HCT116 (cell line): ENCODE measurements around the gene MAP6D1.
"Not testable (repeated sequence)": the region's sequence is repeated elsewhere in the genome, so short reads cannot be mapped to it uniquely, and the experiment has no call there.

ENCODE experiments used
- EZH2 ChIP-seq: fragments of 200-600 bp; sonication (generic); IDR thresholded peaks from 2 replicates; pipeline ENCODE4 v1.6.1; 2017; ENCODE audit warnings: antibody characterized with exemption, mixed run types
- POLR2A ChIP-seq: IDR thresholded peaks from 2 replicates; pipeline ENCODE4 v1.7.0; 2011; ENCODE audit warnings: borderline replicate concordance; ENCODE audit not compliant: insufficient read depth, insufficient read length; ENCODE audit errors: extremely low read depth
- TF ChIP-seq, protein P1 (sequence below): IDR thresholded peaks from 2 replicates; pipeline ENCODE4 v1.6.1; 2012
- TF ChIP-seq, protein P2 (sequence below): IDR thresholded peaks from 2 replicates; pipeline ENCODE4 v1.6.1; 2012; ENCODE audit warnings: low read depth

DNA sequence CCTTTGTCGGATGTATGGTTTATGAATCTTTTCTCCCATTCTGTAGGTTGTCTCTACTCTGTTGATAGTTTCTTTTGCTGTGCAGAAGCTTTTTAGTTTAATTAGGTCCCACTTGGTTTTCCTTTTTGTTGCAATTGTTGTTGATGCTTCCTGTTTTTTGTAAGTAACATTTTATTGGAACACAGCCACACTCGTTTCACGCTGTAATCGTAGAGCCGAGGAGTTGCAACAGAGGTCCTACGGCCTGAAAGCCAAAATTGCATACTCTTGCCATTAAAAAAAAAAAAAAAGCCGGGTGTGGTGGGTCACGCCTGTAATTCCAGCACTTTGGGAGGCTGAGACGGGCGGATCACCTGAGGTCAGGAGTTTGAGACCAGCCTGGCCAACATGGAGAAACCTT is 40.9 kb downstream of the MAP6D1 start:
- TF ChIP-seq, protein P1, sequence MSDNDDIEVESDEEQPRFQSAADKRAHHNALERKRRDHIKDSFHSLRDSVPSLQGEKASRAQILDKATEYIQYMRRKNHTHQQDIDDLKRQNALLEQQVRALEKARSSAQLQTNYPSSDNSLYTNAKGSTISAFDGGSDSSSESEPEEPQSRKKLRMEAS: not testable (repeated sequence)
- TF ChIP-seq, protein P2, sequence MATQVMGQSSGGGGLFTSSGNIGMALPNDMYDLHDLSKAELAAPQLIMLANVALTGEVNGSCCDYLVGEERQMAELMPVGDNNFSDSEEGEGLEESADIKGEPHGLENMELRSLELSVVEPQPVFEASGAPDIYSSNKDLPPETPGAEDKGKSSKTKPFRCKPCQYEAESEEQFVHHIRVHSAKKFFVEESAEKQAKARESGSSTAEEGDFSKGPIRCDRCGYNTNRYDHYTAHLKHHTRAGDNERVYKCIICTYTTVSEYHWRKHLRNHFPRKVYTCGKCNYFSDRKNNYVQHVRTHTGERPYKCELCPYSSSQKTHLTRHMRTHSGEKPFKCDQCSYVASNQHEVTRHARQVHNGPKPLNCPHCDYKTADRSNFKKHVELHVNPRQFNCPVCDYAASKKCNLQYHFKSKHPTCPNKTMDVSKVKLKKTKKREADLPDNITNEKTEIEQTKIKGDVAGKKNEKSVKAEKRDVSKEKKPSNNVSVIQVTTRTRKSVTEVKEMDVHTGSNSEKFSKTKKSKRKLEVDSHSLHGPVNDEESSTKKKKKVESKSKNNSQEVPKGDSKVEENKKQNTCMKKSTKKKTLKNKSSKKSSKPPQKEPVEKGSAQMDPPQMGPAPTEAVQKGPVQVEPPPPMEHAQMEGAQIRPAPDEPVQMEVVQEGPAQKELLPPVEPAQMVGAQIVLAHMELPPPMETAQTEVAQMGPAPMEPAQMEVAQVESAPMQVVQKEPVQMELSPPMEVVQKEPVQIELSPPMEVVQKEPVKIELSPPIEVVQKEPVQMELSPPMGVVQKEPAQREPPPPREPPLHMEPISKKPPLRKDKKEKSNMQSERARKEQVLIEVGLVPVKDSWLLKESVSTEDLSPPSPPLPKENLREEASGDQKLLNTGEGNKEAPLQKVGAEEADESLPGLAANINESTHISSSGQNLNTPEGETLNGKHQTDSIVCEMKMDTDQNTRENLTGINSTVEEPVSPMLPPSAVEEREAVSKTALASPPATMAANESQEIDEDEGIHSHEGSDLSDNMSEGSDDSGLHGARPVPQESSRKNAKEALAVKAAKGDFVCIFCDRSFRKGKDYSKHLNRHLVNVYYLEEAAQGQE: not testable (repeated sequence)
- not testable (repeated sequence) for TF ChIP-seq POLR2A, EZH2
